AG04449 (cell line): ENCODE data around the gene TEAD3.
"Not testable (repeated sequence)": the region's sequence is repeated elsewhere in the genome, so short reads cannot be mapped to it uniquely, and the experiment has no call there.

Experiments used
- CTCF ChIA-PET: fragments of 350-600 bp; formaldehyde crosslinking; extraction: SDS; loops from one replicate; lab custom pipeline; 2021; ENCODE audit warnings: antibody characterized with exemption; lab: Yijun Ruan, JAX
- POLR2A ChIA-PET: fragments of 400-600, 350-600 bp; formaldehyde crosslinking; extraction: SDS; loops from one replicate; lab custom pipeline; 2020; ENCODE audit warnings: antibody characterized with exemption, inconsistent platforms; lab: Yijun Ruan, JAX
- DNase-seq: peaks from one replicate; pipeline ENCODE4 v3.0.0-alpha.2; 2010; ENCODE audit warnings: low read depth, low spot score
- H3K4me3 ChIP-seq: 2 replicates; pipeline ENCODE4 v1.5.1; 2011; ENCODE audit warnings: low read depth, mild to moderate bottlenecking, control low read depth, low read length
- TF ChIP-seq, protein P1 (sequence below): IDR thresholded peaks from one replicate; pipeline ENCODE4 v1.5.1; 2011; ENCODE audit warnings: mild to moderate bottlenecking, moderate library complexity, low read length, control low read depth, inconsistent platforms; ENCODE audit not compliant: insufficient read depth; ENCODE audit errors: missing control alignments

TEAD3 gene

DNA sequence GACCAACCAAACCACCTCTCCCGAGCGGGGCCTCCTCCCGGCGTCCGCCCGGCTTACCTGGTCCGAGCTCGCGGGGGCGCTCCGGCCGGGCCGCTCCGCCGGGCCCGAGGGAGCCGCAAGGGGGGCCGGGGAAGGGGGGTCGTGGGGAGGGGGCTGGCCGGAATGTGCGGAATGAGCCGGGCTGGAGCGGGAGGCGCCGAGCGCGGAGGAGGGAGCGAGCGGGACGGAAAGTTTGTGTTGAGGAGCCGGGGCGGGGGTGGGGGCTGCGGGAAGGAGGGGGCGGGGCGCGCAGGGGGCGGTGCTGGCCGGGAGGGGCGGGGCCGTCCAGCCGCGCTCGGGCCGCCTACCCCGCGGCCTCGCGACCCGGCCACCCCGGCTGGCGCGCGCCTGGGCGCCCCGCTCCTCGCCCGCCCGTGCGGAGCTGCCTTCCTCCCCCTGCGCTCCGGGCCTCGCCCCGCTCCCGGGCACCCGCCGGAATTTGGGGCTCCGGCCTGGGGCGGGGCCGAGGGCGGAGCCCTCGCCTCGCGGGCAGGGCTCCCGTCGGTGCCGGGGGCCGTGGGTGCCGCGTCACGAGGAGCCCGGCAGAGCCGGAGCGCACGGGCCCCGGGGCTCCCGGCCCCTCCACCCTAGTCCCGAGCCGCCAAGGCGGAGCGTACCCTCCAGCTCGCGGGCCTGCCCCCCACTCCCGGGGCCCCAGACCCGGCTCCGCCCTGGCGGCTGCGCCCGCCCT lies at the start of gene TEAD3:
TEAD3 (minus strand) TSS at position 239 of the 730 bp plus-strand sequence.
- no peak for DNase-seq
- TF ChIP-seq, protein P1, sequence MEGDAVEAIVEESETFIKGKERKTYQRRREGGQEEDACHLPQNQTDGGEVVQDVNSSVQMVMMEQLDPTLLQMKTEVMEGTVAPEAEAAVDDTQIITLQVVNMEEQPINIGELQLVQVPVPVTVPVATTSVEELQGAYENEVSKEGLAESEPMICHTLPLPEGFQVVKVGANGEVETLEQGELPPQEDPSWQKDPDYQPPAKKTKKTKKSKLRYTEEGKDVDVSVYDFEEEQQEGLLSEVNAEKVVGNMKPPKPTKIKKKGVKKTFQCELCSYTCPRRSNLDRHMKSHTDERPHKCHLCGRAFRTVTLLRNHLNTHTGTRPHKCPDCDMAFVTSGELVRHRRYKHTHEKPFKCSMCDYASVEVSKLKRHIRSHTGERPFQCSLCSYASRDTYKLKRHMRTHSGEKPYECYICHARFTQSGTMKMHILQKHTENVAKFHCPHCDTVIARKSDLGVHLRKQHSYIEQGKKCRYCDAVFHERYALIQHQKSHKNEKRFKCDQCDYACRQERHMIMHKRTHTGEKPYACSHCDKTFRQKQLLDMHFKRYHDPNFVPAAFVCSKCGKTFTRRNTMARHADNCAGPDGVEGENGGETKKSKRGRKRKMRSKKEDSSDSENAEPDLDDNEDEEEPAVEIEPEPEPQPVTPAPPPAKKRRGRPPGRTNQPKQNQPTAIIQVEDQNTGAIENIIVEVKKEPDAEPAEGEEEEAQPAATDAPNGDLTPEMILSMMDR: peak; percentile 13
- ChIA-PET CTCF (interaction anchor here (0.9 to 2.1 kb wide), 7 partner anchors 10 to 55 kb away, joined by 3 to 7 read pairs (median 4); partner anchors contain the start of gene RPL10A), POLR2A (interaction anchor here (1.1 to 3.9 kb wide), 6 partner anchors 8 to 28 kb away, joined by 3 to 22 read pairs (median 6); partner anchors contain the start of gene RPL10A)
- peak within 1 kb of the TSS; percentile 77 for H3K4me3 ChIP-seq

DNA sequence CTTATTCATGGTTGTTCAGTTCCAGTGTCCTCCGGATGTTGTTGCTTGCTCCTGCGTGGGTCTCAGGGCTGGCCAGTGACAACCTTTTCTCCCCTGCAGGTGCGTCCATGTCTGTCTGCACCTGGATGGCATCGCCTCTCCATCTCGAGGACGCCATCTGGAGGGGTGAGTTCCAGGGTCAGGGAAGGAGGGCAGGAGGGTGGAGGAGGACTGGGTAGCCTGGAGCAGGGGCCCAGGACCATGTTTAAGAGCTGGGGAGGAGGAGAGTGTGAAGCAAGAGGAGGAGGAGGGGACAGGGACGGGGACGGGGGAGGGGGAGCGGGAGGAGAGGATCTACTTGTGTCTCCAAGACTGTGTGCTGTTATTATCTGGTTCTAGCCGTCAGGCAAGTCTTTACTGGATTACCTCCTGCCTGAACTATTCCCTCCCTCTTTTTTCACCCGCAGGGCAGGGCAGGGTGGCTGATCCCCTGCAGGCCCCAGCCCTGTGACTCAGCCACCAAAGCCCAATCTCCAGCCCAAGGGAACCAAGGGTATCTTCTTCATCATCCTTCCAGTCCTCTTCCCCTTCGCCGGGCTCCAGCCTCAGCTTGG lies 48.0 kb upstream of the TEAD3 start:
- ChIA-PET CTCF (interaction anchor here (1.3 kb wide), 1 partner anchor 192 kb away, joined by 4 read pairs; the partner anchor contains the start of gene ARMC12), POLR2A (no interaction called here)
- TF ChIP-seq, protein P1: no peak
- H3K4me3 ChIP-seq: no peak overlapping the region
- no peak for DNase-seq

DNA sequence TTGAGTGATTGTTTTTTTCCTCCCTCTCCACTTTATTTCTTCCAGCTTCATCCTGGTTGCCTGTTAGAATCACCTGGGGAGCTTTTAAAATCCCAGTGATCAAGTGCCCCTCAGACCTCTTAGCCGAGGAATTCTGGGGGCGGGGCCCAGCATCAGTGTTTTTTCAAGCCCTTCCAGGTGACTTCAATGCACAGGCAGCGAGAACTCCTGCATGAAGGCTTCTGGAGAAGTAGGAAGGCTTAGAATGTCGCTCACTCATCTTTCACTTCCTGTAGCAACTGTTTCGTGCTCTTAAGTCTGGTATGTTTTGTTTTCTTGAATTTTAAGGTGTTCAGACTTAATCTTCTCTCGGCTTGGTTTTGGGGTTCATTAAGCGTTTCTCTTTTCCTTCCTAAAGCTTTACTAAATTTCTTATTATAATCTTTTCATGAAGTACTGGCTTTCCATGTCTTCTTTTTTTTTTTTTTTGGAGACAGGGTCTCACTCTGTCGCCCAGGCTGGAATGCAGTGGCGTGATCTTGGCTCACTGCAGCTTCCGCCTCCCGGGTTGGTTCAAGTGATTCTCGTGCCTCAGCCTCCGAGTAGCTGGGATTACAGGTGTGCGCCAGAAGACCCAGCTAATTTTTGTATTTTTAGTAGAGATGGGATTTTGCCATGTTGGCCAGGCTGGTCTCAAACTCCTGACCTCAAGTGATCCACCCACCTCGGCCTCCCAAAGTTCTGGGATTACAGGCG lies 46.7 kb upstream of the TEAD3 start:
- TF ChIP-seq, protein P1: no peak
- no peak overlapping the region for H3K4me3 ChIP-seq
- ChIA-PET POLR2A (no interaction called here), CTCF (interaction anchor here (0.8 to 2.2 kb wide), 5 partner anchors 9 to 193 kb away, joined by 3 to 8 read pairs (median 3); partner anchors contain the start of gene ARMC12)
- DNase-seq: no peak

DNA sequence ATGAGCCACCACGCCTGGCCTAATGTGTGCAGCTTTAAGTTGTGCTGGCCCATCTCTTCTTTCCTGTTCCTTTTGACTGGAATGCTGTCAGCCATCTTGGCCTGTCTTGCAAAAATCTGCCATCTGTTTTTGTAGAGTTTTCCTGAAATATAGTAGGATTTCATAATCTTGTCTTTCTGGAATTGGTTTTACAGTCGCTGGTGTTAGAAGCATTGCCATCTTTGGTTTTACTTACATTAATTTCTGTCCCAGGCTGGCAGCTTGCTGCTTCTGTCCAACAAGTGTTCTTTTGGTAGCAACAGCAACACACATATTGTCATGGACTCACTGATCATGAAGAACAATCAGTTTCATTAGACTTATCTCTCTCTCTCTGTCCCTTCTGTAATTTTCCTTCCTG lies 45.0 kb upstream of the TEAD3 start:
- no peak overlapping the region for H3K4me3 ChIP-seq
- ChIA-PET CTCF (interaction anchor here (0.7 to 2.2 kb wide), 3 partner anchors 11 to 139 kb away, joined by 3 to 8 read pairs (median 3); no protein-coding TSS in a partner anchor), POLR2A (no interaction called here)
- DNase-seq: no peak
- TF ChIP-seq, protein P1: no peak

DNA sequence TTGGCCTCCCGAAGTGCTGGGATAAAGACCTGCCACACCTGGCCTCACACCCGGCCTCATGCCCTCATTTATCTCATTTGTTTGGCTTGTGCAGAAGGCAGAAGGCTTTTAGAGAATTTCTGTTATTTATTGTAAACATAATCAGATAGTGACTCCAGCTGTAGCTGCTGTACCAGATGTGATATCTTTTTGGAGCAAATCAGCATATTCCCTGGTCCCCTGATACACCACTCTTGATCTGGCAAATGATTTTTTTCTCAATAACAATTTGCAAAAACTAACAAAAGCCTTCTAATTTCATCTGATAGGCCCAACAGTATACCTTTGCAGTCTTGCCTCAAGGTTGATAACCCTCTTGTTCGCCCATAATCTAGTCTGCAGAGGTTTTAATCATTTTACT lies 42.3 kb upstream of the TEAD3 start:
- no peak for DNase-seq
- ChIA-PET CTCF (interaction anchor here (1.2 to 3.6 kb wide), 3 partner anchors 13 to 198 kb away, joined by 3 to 15 read pairs (median 10); partner anchors contain the start of gene ARMC12), POLR2A (no interaction called here)
- TF ChIP-seq, protein P1: no peak
- H3K4me3 ChIP-seq: no peak overlapping the region

DNA sequence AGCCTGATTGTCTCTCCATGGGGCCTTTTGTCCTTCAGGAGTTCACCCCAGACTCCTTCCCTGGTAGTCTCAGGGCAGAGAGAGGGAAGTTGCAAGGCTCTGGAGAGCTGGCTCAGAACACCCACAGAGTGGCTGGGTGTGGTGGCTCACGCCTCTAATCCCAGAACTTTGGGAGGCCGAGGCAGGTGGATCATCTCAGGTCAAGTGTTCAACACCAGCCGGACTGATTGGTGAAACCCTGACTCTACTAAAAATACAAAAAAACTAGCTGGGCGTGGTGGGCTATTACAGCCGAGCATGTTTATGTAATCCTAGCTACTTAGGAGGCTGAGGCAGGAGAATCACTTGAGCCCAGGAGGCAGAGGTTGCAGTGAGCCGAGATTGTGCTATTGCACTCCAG lies 39.0 kb upstream of the TEAD3 start:
- H3K4me3 ChIP-seq, POLR2A ChIA-PET, DNase-seq: not testable (repeated sequence)
- CTCF ChIA-PET: interaction anchor here (1.3 to 4.9 kb wide), 3 partner anchors 12 to 202 kb away, joined by 3 to 36 read pairs (median 4); no protein-coding TSS in a partner anchor
